GM12878 (cell line): ENCODE data around the gene MRTFB. TPM values are rescaled to one million over a fixed set of nuclear protein-coding genes. Genes with fewer than 3 reads are reported as not detected.

ENCODE experiments used
- ATAC-seq: fragments of 200-7000 bp; cut with Tn5 transposase; 3 replicates; pipeline ENCODE4 v1.9.1; 2020; ENCODE audit warnings: mild to moderate bottlenecking, moderate library complexity
- BruUV-seq: library from RNA; stranded (reverse); fragments of 400-500 nt; replicated peaks from 2 replicates; lab custom pipeline; 2021; lab: Mats Ljungman, UMichigan
- CTCF ChIA-PET: fragments of 300-600 bp; sonication (Branson Sonifier 250); formaldehyde crosslinking; extraction: SDS; loops from one replicate; lab custom pipeline; 2021; ENCODE audit warnings: inconsistent platforms; lab: Yijun Ruan, JAX
- POLR2A ChIA-PET: fragments of 350-600 bp; formaldehyde crosslinking; extraction: SDS; loops from one replicate; lab custom pipeline; 2021; ENCODE audit warnings: inconsistent platforms; lab: Charles Lee
- RAD21 ChIA-PET: fragments of 300-600 bp; sonication (Branson Sonifier 250); formaldehyde crosslinking; loops from one replicate; lab custom pipeline; 2023; ENCODE audit warnings: antibody characterized with exemption; ENCODE audit not compliant: unreplicated experiment; lab: Charles Lee
- SMC1A ChIA-PET: fragments of 300-600 bp; sonication (Branson Sonifier 250); formaldehyde crosslinking; loops from one replicate; lab custom pipeline; 2023; ENCODE audit not compliant: unreplicated experiment, uncharacterized antibody; lab: Charles Lee
- DNase-seq: peaks from one replicate; pipeline ENCODE4 v3.0.0-alpha.2; 2011; ENCODE audit warnings: low read depth, low spot score
- FAIRE-seq: peaks from 3 replicates; lab custom pipeline; 2011; peaks lifted over from hg19 to GRCh38; lab: Jason Lieb, UNC
- H2AFZ ChIP-seq: 2 replicates; pipeline ENCODE4 v1.6.0; 2011; ENCODE audit warnings: low read depth, low read length, control low read depth; ENCODE audit not compliant: control insufficient read depth
- H3K27ac ChIP-seq: 2 replicates; pipeline ENCODE4 v1.5.1; 2011; ENCODE audit warnings: control low read depth; ENCODE audit not compliant: control insufficient read depth, insufficient read depth
- H3K27me3 ChIP-seq, 2 experiments: replicated peaks in 1 of 2; 2 replicates each; pipeline versions ENCODE4 v1.6.0 to v1.6.1; 2011; ENCODE audit warnings: low read length in 1 of 2; ENCODE audit not compliant: control insufficient read depth in 2 of 2, insufficient read depth in 2 of 2
- H3K36me3 ChIP-seq, 2 experiments: 2 replicates each; pipeline ENCODE4 v1.5.1; 2011; ENCODE audit warnings: low read length in 1 of 2; ENCODE audit not compliant: control insufficient read depth in 2 of 2, insufficient read depth in 2 of 2
- H3K4me1 ChIP-seq: 2 replicates; pipeline ENCODE4 v1.6.1; 2011; ENCODE audit warnings: mild to moderate bottlenecking, low read length, moderate library complexity, mixed read lengths; ENCODE audit not compliant: control insufficient read depth, insufficient read depth
- H3K4me2 ChIP-seq: 2 replicates; pipeline ENCODE4 v1.6.0; 2011; ENCODE audit warnings: control low read depth; ENCODE audit not compliant: control insufficient read depth, insufficient read depth
- H3K4me3 ChIP-seq: fragments of 200-600 bp; sonication (generic); 2 replicates; pipeline ENCODE4 v1.5.1; 2016
- H3K79me2 ChIP-seq: 2 replicates; pipeline ENCODE4 v1.6.0; 2011; ENCODE audit warnings: low read length; ENCODE audit not compliant: control insufficient read depth, insufficient read depth
- H3K9ac ChIP-seq: 2 replicates; pipeline ENCODE4 v1.8.0; 2011; ENCODE audit warnings: low read length, control low read depth, mixed read lengths; ENCODE audit not compliant: control insufficient read depth, insufficient read depth
- H3K9me3 ChIP-seq: replicated peaks from 3 replicates; pipeline ENCODE4 v1.5.1; 2011; ENCODE audit warnings: mild to moderate bottlenecking, low read length; ENCODE audit not compliant: control insufficient read depth, insufficient read depth
- H4K20me1 ChIP-seq: 2 replicates; pipeline ENCODE4 v1.6.0; 2011; ENCODE audit not compliant: control insufficient read depth, insufficient read depth
- BACH1 ChIP-seq: fragments of 450-650 bp; IDR thresholded peaks from 2 replicates; pipeline ENCODE4 v1.6.1; 2017; ENCODE audit warnings: mild to moderate bottlenecking, borderline replicate concordance
- BRCA1 ChIP-seq: IDR thresholded peaks from 2 replicates; pipeline ENCODE4 v1.6.1; 2011; ENCODE audit warnings: low read depth, low read length, improper control_type of control experiment
- ELK1 ChIP-seq: IDR thresholded peaks from 2 replicates; pipeline ENCODE4 v1.6.1; 2012; ENCODE audit warnings: low read depth, low read length, improper control_type of control experiment
- HDAC6 ChIP-seq: fragments of 200-600 bp; sonication (generic); IDR thresholded peaks from one replicate; pipeline ENCODE4 v1.8.0; 2017; ENCODE audit warnings: antibody characterized with exemption; ENCODE audit not compliant: unreplicated experiment
- HSF1 ChIP-seq: fragments of 150-350 bp; IDR thresholded peaks from 2 replicates; pipeline ENCODE4 v1.6.1; 2014; ENCODE audit warnings: mild to moderate bottlenecking, low read depth, low read length
- LARP7 ChIP-seq: fragments of 450-650 bp; IDR thresholded peaks from 2 replicates; pipeline ENCODE4 v1.6.1; 2017; ENCODE audit warnings: mild to moderate bottlenecking
- NR2C1 ChIP-seq: fragments of 450-650 bp; IDR thresholded peaks from 2 replicates; pipeline ENCODE4 v1.6.1; 2017; ENCODE audit warnings: antibody characterized with exemption, mild to moderate bottlenecking, moderate library complexity
- RELB ChIP-seq: fragments of 450-650 bp; IDR thresholded peaks from 2 replicates; pipeline ENCODE4 v1.6.1; 2017; ENCODE audit warnings: low read depth, mild to moderate bottlenecking, moderate library complexity
- SUZ12 ChIP-seq: fragments of 200-600 bp; sonication (generic); IDR thresholded peaks from one replicate; pipeline ENCODE4 v1.6.1; 2018; ENCODE audit warnings: antibody characterized with exemption, mild to moderate bottlenecking; ENCODE audit not compliant: unreplicated experiment
- TCF12 ChIP-seq: IDR thresholded peaks from 2 replicates; pipeline ENCODE4 v1.6.1; 2011; ENCODE audit warnings: low read depth, mild to moderate bottlenecking, low read length
- USF2 ChIP-seq: IDR thresholded peaks from 2 replicates; pipeline ENCODE4 v1.6.1; 2011; ENCODE audit warnings: low read depth, low read length, improper control_type of control experiment, borderline replicate concordance
- ZBTB4 ChIP-seq: fragments of 450-650 bp; formaldehyde crosslinking; IDR thresholded peaks from 2 replicates; pipeline ENCODE4 v1.4.0; 2022; ENCODE audit warnings: mild to moderate bottlenecking, moderate library complexity
- WGBS: methylation state at CpG from one replicate; pipeline ENCODE4 v1.1.6; 2016; ENCODE audit warnings: low lambda C conversion rate; ENCODE audit not compliant: insufficient replicate concordance, insufficient coverage; ENCODE audit errors: missing lambda C conversion rate; 5-methylcytosine and 5-hydroxymethylcytosine counted together
- in situ Hi-C: fragments of 300-500 bp; cut with MboI; formaldehyde crosslinking; loops from 9 replicates; pipeline ENCODE4 v1.14.3; 2018; ENCODE audit warnings: mixed read lengths
- intact Hi-C: fragments of 100-400 bp; cut with micrococcal nuclease; formaldehyde crosslinking; loops from one replicate; pipeline ENCODE4 v1.14.2; 2022; ENCODE audit not compliant: unreplicated experiment
- polyA plus RNA-seq, 11 experiments: library from polyadenylated mRNA; depleted of rRNA in 4 of 11; unstranded in 6 of 11; stranded (reverse) in 5 of 11; fragments of >200 nt; fragmentation: Nextera tagmentation in 4 of 11; fragmentation: Illumina TruSeq in 1 of 11; extraction: Ambion mirVana in 4 of 11; extraction: Trizol in 1 of 11; gene quantifications; 1 replicate in 1 of 11; 2 replicates in 10 of 11; pipeline versions ENCODE4 v1.2.1 to v1.2.3, GENCODE V29; 2011 to 2016; ENCODE audit warnings: inconsistent platforms in 2 of 11, missing spikeins in 2 of 11, low read depth in 1 of 11
- total RNA-seq, 4 experiments: library from RNA; depleted of rRNA in 3 of 4; stranded (reverse); fragments of >200 nt in 3 of 4; fragmentation: Illumina TruSeq in 1 of 4; extraction: Trizol in 1 of 4; gene quantifications; 2 replicates each; pipeline versions ENCODE4 v1.2.1 to v1.2.3, GENCODE V29; 2013 to 2021

MRTFB gene
- total and polyA plus RNA-seq, 10 of the 15 experiments (the other 5 are each of a cell fraction or from before 2014, with no cell fraction given) = 2.1 to 14.3 (median 8.0) TPM

- Histone ChIP-seq H3K79me2 (no peaks in the 10 kb centered on the region), H3K9me3 (no peaks in the 10 kb centered on the region), H3K9ac (no peak overlapping the region), H3K4me2 (no peak overlapping the region), H3K27me3 (no peaks in the 10 kb centered on the region), H3K4me1 (no peaks in the 10 kb centered on the region), H2AFZ (no peak overlapping the region), H3K36me3 (peaks cover 1 to 3% of the 10 kb centered on the region in 2 experiments; a peak in 3 of 4 replicates), H4K20me1 (no peaks in the 10 kb centered on the region), H3K27ac (no peak overlapping the region), H3K4me3 (no peak overlapping the region)
- in situ Hi-C loops (no loop called here), intact Hi-C loops (no loop called here)
- ChIA-PET POLR2A (no interaction called here), RAD21 (interaction anchor here (1.1 kb wide), 1 partner anchor 237 kb away, joined by 3 read pairs; no protein-coding TSS in a partner anchor), CTCF (interaction anchor here (1.0 to 3.8 kb wide), 3 partner anchors 10 to 321 kb away, joined by 3 to 23 read pairs (median 5); partner anchors contain the start of gene ERCC4), SMC1A (interaction anchor here (0.8 to 1.8 kb wide), 2 partner anchors 9 to 317 kb away, joined by 3 to 7 read pairs; no protein-coding TSS in a partner anchor)
- no TSS peak for BruUV-seq
- ATAC-seq = no peak
- no peak for DNase-seq
- WGBS = 95% methylated on average over 7 of the region's 7 CpGs
- FAIRE-seq = no peak
- TF ChIP-seq BACH1 (no peak), USF2 (no peak), RELB (no peak), LARP7 (no peak), ZBTB4 (no peak), HDAC6 (no peak), SUZ12 (no peak), ELK1 (no peak), BRCA1 (no peak), HSF1 (no peak), TCF12 (no peak), NR2C1 (no peak)
These were observed 169.8 kb downstream of the MRTFB start for GRCh38 chr16:14240964-14241363.
